ENCODE measurements around the gene C3orf49. TPM values are rescaled to one million over a fixed set of nuclear protein-coding genes. Genes with fewer than 3 reads are reported as not detected.
A peak's percentile ranks its signal among the peaks of the same experiment; 100 is the strongest.

Gene C3orf49
- total and polyA plus RNA-seq, 2 of the 13 experiments (the other 11 are each of a cell fraction or from before 2014, with no cell fraction given): not detected

DNA sequence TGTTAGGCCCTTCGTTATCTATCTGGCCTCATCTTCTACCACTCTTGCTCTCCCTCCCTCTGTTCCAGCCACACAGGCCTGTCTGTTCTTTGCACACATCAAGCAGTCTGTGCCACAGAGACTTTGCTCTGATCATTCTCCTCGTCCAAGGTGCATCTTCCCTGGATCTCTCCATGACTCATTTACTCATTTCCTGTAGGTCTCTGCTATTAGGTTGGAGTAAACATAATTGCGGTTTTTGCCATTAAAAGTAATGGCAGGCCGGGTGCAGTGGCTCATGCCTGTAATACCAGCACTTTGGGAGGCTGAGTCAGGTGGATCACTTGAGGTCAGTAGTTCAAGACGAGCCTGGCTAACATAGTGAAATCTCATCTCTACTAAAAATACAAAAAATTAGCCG lies 9.5 kb upstream of the C3orf49 start (continued):
- peak; percentile 40 for TF ChIP-seq FOXA3 (CRISPR knock-in tag; IDR thresholded peaks at IDR 0.05)
- TF ChIP-seq NR1H2 (CRISPR knock-in tag; IDR thresholded peaks at IDR 0.05; ENCODE audit: borderline replicate concordance, low read depth): no peak
- no peak for TF ChIP-seq ZNF660 (CRISPR knock-in tag; IDR thresholded peaks at IDR 0.05; ENCODE audit: borderline replicate concordance, low read depth)
- TF ChIP-seq, protein P1, sequence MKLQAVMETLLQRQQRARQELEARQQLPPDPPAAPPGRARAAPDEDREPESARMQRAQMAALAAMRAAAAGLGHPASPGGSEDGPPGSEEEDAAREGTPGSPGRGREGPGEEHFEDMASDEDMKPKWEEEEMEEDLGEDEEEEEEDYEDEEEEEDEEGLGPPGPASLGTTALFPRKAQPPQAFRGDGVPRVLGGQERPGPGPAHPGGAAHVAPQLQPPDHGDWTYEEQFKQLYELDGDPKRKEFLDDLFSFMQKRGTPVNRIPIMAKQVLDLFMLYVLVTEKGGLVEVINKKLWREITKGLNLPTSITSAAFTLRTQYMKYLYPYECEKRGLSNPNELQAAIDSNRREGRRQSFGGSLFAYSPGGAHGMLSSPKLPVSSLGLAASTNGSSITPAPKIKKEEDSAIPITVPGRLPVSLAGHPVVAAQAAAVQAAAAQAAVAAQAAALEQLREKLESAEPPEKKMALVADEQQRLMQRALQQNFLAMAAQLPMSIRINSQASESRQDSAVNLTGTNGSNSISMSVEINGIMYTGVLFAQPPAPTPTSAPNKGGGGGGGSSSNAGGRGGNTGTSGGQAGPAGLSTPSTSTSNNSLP (IDR thresholded peaks at IDR 0.05; ENCODE audit: low read depth, low read length): peak; percentile 64; the same call in 1 of the 2 replicates
- no peak for TF ChIP-seq ISL2 (CRISPR knock-in tag; IDR thresholded peaks at IDR 0.05)
- no peak for TF ChIP-seq KMT2A (CRISPR knock-in tag; IDR thresholded peaks at IDR 0.05)
- no peak for TF ChIP-seq NR3C1 (CRISPR knock-in tag; IDR thresholded peaks at IDR 0.05)
- TF ChIP-seq NFKBIZ (CRISPR knock-in tag; IDR thresholded peaks at IDR 0.05): no peak
- no peak for TF ChIP-seq MEIS1 (CRISPR knock-in tag; IDR thresholded peaks at IDR 0.05; ENCODE audit: borderline replicate concordance)
- no peak for TF ChIP-seq EHMT2 (IDR thresholded peaks at IDR 0.05; ENCODE audit: borderline replicate concordance, low read depth, low read length)
- no peak for TF ChIP-seq TBP (CRISPR knock-in tag; IDR thresholded peaks at IDR 0.05)
- no peak for TF ChIP-seq JARID2 (CRISPR knock-in tag; IDR thresholded peaks at IDR 0.05; ENCODE audit: insufficient replicate concordance)
- no peak for TF ChIP-seq RFX5 (IDR thresholded peaks at IDR 0.05; ENCODE audit: low read depth, low read length)
- TF ChIP-seq PLSCR1 (CRISPR knock-in tag; IDR thresholded peaks at IDR 0.05; ENCODE audit: borderline replicate concordance): no peak
- TF ChIP-seq ZNF556 (CRISPR knock-in tag; IDR thresholded peaks at IDR 0.05; ENCODE audit: borderline replicate concordance): no peak
- TF ChIP-seq RARA (CRISPR knock-in tag; IDR thresholded peaks at IDR 0.05): peak; percentile 75
- 0 out of 2 replicates have a peak, but pooled peaks have one; percentile 43 for TF ChIP-seq HHEX (CRISPR knock-in tag; IDR thresholded peaks at IDR 0.05)
- TF ChIP-seq CBX2 (IDR thresholded peaks at IDR 0.05; ENCODE audit: low read depth, low read length): no peak
- no peak for TF ChIP-seq CBX2 (CRISPR knock-in tag; IDR thresholded peaks at IDR 0.05; ENCODE audit: low read depth)
- 0 out of 2 replicates have a peak, but pooled peaks have one; percentile 80 for TF ChIP-seq HOMEZ (CRISPR knock-in tag; IDR thresholded peaks at IDR 0.05; ENCODE audit: low read depth)
- TF ChIP-seq, protein P2, sequence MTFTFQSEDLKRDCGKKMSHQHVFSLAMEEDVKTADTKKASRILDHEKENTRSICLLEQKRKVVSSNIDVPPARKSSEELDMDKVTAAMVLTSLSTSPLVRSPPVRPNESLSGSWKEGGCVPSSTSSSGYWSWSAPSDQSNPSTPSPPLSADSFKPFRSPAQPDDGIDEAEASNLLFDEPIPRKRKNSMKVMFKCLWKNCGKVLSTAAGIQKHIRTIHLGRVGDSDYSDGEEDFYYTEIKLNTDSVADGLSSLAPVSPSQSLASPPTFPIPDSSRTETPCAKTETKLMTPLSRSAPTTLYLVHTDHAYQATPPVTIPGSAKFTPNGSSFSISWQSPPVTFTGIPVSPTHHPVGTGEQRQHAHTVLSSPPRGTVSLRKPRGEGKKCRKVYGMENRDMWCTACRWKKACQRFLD (CRISPR knock-in tag; IDR thresholded peaks at IDR 0.05; ENCODE audit: borderline replicate concordance): no peak
- no peak for TF ChIP-seq SRSF1 (optimal IDR thresholded peaks at IDR 0.05; ENCODE audit: low read depth, low read length)
- no peak for TF ChIP-seq RNF2 (conservative IDR thresholded peaks at IDR 0.05; ENCODE audit: low read depth)
- TF ChIP-seq, protein P3, sequence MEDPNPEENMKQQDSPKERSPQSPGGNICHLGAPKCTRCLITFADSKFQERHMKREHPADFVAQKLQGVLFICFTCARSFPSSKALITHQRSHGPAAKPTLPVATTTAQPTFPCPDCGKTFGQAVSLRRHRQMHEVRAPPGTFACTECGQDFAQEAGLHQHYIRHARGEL (CRISPR knock-in tag; IDR thresholded peaks at IDR 0.05): no peak
- TF ChIP-seq, protein P4, sequence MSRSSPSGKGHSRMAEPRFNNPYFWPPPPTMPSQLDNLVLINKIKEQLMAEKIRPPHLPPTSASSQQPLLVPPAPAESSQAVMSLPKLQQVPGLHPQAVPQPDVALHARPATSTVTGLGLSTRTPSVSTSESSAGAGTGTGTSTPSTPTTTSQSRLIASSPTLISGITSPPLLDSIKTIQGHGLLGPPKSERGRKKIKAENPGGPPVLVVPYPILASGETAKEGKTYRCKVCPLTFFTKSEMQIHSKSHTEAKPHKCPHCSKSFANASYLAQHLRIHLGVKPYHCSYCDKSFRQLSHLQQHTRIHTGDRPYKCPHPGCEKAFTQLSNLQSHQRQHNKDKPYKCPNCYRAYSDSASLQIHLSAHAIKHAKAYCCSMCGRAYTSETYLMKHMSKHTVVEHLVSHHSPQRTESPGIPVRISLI (CRISPR knock-in tag; IDR thresholded peaks at IDR 0.05; ENCODE audit: borderline replicate concordance): no peak

All from HepG2 (cell line).